KOPT-K1 (cell line): ENCODE results near the gene MCHR1.

Source experiments
- H3K27ac ChIP-seq: fragments of 200-600 bp; sonication (generic); 2 replicates; pipeline ENCODE4 v1.5.1; 2016; ENCODE audit warnings: antibody characterized with exemption, mild to moderate bottlenecking, low read depth, low read length; ENCODE audit not compliant: poor library complexity, severe bottlenecking
- H3K36me3 ChIP-seq: fragments of 200-600 bp; sonication (generic); 2 replicates; pipeline ENCODE4 v1.5.1; 2017; ENCODE audit warnings: antibody characterized with exemption, mild to moderate bottlenecking, low read length, moderate library complexity; ENCODE audit not compliant: insufficient read depth
- H3K9me3 ChIP-seq: fragments of 200-600 bp; sonication (generic); 2 replicates; pipeline ENCODE4 v1.5.1; 2017; ENCODE audit warnings: antibody characterized with exemption, low read length, mild to moderate bottlenecking; ENCODE audit not compliant: insufficient read depth, poor library complexity, severe bottlenecking

Gene MCHR1

DNA sequence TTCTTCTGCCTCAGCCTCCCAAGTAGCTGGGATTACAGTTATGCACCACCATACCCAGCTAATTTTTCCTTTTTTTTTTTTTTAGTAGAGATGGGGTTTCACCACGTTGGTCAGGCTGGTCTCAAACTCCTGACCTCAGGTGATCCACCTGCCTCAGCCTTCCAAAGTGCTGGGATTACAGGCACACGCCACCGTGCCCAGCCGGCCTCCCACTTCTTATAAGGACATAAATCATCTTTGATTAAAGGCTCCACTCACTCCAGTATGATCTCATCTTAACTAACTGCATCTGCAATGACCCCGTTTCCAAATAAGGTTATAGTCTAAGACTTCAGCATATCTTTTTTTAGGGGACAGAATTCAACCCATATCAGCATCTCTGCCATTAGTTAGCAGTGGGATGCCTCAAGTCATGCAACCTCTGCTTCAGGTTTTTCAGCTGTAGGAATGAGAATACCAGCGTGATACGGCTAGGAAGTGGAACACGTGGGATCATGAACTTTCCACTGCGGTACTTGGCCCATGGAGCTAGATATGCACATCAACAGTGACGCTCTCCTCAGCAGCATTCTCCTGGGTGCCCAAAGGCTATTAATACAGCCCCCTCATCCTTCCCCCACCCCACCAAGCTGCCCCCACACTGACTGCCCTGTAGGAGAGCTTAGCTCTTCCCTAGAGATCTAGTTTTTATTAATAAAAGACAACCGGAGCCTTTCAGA is 41.4 kb downstream of the MCHR1 start:
- peak overlapping the region; percentile 3 for H3K27ac ChIP-seq
- H3K36me3 ChIP-seq: no peaks in the 10 kb centered on the region
- no peaks in the 10 kb centered on the region for H3K9me3 ChIP-seq

DNA sequence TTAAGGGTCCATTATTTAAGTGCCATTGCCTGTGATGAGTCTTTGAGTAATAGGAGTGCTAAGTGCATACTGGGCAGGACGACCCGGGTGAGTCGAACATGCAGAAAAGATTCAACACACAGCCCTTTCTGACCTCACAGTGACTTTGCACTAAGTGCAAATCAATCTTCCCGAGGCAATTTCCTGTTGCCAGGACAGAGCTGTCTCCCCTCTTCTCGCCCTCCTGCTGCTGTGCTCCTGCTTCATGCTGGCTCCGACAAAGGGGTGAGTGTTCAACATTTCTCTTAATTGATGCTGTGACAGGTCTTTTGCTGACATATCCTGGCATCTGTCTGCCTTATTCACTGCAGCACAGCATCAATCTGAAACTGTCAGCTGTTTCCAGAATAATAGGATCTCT is 42.0 kb downstream of the MCHR1 start:
- peak overlapping the region; percentile 3 for H3K27ac ChIP-seq
- H3K9me3 ChIP-seq: no peaks in the 10 kb centered on the region
- H3K36me3 ChIP-seq: no peaks in the 10 kb centered on the region

DNA sequence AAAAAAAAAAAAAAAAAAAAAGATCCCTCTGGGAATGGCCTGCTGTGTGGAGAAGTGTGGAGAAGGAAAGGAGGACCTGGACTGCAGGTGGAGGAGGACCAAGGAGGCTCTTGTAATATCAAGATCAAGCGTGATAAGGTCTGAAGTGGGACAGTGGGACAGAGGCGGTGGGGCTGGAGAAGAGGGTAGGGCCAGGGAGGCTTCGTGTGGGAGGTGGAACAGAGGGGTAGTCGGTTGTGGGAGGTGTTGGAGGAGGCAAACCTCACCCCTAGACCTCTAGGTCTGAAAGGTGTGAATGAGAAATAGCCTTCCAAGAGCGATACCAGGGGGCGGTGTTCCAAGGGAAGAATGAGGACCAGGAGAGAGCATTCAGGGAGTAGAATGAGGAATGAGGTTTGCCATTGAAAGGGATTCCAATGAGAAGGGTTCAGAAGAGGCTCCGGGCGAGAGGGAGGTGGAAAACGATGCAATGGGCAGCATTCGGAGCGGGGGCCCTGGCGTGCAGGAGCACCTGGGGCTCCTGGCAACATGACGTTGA is 44.2 kb downstream of the MCHR1 start:
- H3K9me3 ChIP-seq: no peaks in the 10 kb centered on the region
- no peak overlapping the region for H3K27ac ChIP-seq
- no peaks in the 10 kb centered on the region for H3K36me3 ChIP-seq

DNA sequence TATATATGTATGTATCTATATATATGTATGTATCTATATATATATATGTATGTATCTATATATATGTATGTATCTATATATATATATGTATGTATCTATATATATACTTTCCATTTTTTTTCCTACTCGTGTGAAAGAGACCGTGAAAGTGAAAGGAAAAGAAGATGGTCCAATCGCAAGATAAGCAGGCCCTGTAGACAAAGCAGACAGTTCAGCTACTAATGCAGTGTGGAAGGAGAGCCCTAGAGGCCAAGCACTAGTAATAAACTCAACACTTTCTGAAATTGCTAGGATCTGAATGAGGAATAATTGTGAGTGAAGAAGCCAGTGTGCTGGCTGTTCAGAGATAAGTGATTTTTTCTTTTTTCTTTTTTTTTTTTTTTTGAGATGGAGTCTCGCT is 47.2 kb downstream of the MCHR1 start:
- Histone ChIP-seq H3K9me3 (no peaks in the 10 kb centered on the region), H3K36me3 (no peaks in the 10 kb centered on the region), H3K27ac (peak overlapping the region; percentile 96)

DNA sequence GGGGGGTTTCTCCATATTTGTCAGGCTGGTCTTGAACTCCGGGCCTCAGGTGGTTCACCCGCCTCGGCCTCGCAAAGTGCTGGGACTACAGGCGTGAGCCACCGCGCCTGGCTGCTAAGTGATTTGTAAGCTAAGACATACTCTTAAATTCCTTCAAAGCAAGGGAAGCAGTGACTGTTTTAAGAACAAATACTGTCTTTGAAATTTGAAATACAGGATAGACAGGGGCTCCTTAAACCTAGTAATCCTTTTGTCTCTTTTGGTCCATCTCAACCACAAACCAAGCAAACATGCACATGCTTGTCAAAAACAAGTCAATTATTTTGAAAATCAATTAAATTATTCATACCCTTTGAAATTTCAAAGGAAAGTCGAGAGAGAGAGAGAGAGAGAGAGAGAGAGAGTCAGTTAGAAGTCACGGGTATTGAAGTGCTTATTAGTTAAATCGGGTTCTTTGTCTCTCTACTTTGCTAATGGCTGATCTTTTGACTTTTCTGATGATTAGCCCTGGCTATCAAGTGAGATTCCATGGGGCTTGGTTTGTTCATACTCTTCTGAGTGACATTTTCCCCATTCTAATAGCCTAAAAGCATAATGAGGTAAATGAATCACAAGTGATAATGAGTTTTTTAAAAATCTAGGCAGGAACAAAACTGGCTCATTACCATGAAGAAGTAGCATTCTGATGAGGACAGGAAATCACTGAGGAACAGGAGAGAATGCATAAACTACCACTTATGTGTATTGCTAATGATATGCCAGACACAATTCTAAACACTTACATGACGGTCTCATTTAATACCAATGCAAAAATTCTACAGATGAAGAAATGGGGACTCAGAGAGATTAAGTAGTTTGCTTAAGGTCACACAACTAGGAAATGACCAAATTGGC is 48.0 kb downstream of the MCHR1 start:
- H3K9me3 ChIP-seq: no peaks in the 10 kb centered on the region
- H3K27ac ChIP-seq: peak overlapping the region; percentile 96
- H3K36me3 ChIP-seq: no peaks in the 10 kb centered on the region

DNA sequence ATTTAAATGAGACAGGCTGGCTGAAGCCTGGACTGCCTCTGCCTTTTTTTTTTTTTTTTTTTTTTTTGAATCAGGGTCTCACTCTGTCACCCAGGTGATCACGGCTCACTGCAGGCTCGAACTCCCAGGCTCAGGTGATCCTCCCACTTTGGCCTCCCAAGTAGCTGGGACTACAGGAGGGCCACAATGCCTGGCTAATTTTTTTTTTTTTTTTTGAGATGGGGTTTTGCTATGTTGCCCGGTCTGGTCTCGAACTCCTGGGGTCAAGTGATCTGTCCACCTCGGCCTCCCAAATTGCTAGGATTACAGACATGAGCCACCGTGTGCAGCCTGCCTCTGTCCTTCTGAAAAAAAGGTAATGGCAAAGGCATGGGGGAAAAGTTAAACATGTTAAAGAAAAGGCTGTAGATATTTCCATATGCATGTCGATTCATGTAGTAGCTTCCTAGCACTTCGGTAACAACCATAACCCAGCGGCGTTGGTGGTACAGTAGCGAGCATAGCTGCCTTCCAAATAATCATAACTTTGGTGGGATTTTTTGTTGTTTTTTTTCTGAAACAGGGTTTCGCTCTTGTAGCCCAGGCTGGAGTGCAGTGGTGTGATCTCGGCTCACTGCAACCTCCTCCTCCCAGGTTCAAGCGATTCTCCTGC is 48.8 kb downstream of the MCHR1 start:
- H3K9me3 ChIP-seq: no peaks in the 10 kb centered on the region
- no peaks in the 10 kb centered on the region for H3K36me3 ChIP-seq
- peak overlapping the region; percentile 96 for H3K27ac ChIP-seq

DNA sequence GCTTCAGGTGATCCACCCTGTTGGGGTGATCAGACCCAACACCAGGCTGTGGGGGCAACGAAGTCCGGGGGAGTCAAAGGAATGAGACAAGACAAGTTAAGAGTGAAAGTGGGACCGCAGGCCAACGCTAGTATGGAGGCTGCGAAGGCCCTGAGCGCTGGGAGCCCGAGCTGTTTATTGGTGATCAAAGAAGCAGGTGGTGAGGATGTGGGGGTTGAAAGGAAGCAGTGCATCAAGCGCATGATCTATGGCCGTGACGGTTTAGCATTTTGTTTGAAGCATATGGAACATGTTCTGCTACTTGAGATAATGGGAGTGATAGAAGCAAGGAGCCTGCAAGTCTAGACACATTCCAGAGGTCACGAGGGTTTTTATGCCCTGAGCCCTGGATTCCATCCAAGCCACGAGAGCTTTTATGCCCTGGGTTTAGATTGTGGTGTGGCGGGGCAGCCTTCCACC is 49.5 kb downstream of the MCHR1 start:
- H3K27ac ChIP-seq: peak overlapping the region; percentile 96
- no peaks in the 10 kb centered on the region for H3K36me3 ChIP-seq
- H3K9me3 ChIP-seq: no peaks in the 10 kb centered on the region

DNA sequence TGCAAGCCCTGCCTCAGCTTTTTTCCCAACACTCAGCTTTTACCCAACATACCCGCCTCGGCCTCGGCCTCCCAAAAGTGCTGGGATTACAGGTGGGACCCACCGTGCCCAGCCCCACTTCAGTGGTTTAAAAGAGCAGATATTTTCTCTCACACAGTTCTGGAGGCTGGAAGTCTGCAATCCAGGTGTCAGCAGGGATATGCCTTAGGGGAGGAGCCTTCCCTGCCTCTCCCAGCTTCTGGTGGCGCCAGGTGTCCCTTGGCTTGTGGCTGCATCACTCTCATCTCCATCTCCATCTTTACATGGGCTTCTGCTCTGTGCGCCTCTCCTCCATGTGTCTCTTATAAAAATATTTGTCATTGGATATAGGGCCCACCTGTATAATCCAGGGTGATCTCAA is 50.0 kb downstream of the MCHR1 start:
- peak overlapping the region; percentile 96 for H3K27ac ChIP-seq
- H3K36me3 ChIP-seq: no peaks in the 10 kb centered on the region
- H3K9me3 ChIP-seq: no peaks in the 10 kb centered on the region
